H54 (cell line): ENCODE results near the gene COL28A1.
"Not testable (repeated sequence)": the region's sequence is repeated elsewhere in the genome, so short reads cannot be mapped to it uniquely, and the experiment has no call there.

Experiments used
- DNase-seq: peaks from one replicate; pipeline ENCODE4 v3.0.0; 2011; ENCODE audit warnings: low spot score, mixed read lengths; ENCODE audit not compliant: insufficient read length
- FAIRE-seq: peaks from 3 replicates; lab custom pipeline; 2011; peaks lifted over from hg19 to GRCh38; lab: Jason Lieb, UNC
- POLR2A ChIP-seq: IDR thresholded peaks from 2 replicates; pipeline ENCODE4 v1.6.1; 2011; ENCODE audit warnings: low read depth, mild to moderate bottlenecking, low read length

Gene COL28A1

DNA sequence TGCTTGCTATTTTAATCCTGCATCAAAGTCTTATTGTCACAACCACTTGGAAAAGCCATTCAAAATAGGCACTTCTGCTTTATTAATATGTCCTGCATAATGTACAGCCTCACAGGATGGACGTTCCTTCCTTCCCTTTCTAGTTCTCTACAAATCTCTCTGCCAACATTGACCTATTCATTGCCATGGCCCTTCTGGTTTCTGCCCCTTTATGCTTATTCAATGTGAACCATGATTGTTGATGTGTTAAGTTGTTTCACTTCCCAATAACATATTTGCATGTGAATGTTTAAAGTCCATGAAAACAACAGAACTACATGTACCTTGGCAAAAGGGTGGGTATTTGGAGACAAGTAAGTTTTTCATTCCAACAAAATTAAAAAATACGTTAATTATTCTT lies 45.7 kb downstream of the COL28A1 start:
- TF ChIP-seq POLR2A, result no peak
- FAIRE-seq (no peak), DNase-seq (no peak)

DNA sequence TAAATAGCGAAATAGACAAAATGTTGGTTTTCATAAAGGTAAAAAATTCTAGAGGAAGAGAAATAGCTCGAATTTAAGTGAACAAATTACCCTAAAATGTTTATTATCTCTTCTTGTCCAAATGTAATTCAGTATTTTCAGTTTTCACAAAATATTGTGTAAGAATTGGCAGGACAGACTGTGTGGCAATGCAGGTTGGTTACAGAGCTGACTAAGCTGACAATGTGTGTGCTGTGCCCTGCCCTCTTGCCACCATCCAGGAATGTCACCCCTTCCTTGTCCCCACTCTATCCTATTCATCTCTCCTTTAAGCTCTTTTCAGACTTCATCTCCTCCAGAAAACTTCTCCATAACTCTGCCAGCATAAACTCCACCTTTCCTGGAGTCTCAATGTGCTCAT lies 46.1 kb downstream of the COL28A1 start:
- no peak for DNase-seq
- peak; percentile 78 for FAIRE-seq
- no peak for TF ChIP-seq POLR2A

DNA sequence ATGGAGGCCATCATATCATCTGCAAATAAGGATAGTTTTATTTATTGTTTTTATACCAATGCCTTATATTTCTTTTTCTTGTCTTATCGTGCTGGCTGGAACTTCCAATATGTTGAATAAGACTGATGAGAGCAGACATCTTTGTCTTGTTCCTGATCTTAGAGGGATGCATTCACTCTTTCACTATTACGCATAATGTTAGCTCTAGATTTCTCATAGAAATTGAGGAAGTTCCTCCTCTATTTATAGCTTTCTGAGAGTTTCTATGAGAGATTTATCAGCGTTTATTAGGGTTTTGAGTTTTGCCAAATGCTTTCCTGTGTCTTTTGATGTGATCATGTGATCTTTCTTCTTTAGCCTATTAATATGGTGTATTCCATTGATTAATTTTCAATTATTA lies 49.3 kb downstream of the COL28A1 start:
- no peak for DNase-seq
- TF ChIP-seq POLR2A, result no peak
- no peak for FAIRE-seq

DNA sequence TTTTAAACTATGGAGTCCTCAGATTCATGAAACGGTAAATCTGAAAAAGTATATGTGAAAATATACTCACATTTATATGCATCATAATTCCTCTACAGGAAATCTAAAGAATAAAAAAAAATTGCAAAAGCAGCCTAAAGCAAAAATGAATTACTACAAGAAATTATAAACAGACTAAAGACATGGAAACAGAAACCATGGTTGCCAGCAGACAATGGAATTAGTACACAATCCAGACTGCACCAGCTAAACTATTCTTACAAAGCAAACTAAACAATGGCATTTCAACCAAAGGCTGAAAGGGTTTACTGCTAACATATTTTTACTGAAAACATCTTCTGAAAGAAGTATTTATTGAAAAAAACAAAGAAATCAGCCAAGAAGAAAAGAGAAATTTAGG lies 51.6 kb downstream of the COL28A1 start:
- FAIRE-seq, result peak; percentile 91
- TF ChIP-seq POLR2A, result no peak
- DNase-seq, result no peak

DNA sequence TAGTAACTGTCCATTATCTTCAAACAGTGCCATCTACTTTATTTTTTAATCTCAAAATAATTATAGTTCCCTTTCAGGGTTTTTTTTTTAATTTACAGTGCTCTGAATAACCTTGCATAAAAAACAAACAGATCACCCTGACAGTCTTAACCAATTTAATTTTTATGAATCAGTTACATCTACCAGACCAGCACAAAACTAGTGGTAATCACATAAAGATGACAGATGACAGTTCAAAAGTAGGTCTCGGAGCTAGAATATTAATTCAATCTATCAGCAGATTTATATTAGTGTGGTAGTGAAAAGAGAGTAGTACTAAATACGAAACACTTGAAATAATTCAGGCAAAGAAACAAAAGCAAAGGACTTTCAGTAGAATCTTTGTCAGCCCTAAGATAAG lies 53.9 kb downstream of the COL28A1 start:
- TF ChIP-seq POLR2A, result no peak
- FAIRE-seq, result peak; percentile 57
- no peak for DNase-seq

DNA sequence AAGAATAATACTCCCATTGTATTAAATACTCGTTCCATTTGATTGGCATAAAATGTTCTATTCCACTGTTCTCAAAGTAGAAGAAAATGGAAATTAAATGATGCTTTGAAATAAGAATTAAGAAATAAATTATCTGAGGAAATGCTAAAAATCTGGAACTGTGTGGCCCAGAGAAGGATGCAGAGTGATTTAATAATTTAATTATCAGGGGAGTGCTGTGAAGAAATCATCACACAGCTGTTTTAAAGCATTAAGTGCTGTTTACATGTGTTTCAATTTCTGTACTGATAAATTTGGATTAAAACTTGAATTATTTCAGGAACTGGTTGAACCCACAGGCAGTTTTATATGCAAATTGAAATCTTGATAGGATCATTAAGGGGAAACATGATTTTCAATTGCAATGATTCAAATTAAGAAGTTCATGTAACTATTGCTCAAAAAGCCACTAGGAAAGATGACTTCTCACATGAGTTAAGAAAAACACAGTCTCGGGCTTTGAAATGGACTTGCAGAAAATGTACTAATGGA lies 56.3 kb downstream of the COL28A1 start:
- DNase-seq (no peak), FAIRE-seq (peak; percentile 20)
- no peak for TF ChIP-seq POLR2A

DNA sequence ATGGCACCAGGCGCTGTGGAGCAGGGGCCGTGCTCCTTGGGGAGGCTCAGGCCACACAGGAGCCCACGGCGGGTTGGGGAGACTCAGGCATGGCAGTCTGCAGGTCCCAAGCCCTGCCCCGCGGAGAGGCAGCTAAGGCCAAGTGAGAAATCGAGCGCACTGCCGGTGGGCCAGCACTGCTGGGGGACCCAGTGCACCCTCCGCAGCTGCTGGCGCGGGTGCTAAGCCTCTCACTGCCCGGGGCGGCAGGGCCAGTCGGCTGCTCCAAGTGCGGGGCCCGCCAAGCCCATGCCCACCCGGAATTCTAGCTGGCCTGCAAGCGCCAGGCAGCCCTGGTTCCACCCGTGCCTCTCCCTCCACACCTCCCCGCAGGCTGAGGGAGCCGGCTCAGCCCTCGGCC lies 57.1 kb downstream of the COL28A1 start:
- FAIRE-seq, result no peak

DNA sequence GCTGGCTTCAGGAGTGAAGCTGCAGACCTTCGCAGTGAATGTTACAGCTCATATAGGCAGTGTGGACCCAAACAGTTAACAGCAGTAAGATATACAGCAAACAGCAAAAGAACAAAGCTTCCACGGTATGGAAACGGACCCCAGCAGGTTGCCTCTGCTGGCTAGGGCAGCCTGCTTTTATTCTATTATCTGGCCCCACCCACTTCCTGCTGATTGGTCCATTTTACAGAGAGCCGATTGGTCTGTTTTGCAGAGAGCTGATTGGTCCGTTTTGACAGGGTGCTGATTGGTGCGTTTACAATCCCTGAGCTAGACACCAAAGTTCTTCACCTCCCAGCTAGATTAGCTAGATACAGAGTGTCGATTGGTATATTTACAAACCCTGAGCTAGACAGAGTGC lies 58.0 kb downstream of the COL28A1 start:
- not testable (repeated sequence) for DNase-seq, FAIRE-seq

More for the DNA sequence above, 57.1 kb downstream of the COL28A1 start:
- DNase-seq, result no peak
- TF ChIP-seq POLR2A, result no peak

DNA sequence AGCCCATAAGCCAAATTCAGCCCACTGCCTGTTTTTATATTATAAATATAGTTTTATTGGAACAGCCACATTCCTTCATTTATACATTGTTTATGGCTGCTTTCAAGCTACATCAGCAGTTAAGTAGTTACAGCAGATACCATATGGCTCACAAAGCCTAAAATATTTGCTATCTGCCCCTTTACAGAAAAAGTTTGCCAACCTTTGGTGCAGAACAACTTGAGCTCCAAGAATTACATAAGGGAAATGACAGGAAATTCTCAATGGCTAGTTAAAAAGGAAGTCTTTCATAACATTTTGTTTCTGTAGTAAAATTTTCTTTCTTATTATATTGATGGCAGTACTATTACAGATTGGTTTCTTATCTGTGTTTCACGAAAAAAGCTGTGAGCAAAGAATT lies 59.3 kb downstream of the COL28A1 start:
- peak; percentile 11 for FAIRE-seq
- DNase-seq, result no peak
- no peak for TF ChIP-seq POLR2A

DNA sequence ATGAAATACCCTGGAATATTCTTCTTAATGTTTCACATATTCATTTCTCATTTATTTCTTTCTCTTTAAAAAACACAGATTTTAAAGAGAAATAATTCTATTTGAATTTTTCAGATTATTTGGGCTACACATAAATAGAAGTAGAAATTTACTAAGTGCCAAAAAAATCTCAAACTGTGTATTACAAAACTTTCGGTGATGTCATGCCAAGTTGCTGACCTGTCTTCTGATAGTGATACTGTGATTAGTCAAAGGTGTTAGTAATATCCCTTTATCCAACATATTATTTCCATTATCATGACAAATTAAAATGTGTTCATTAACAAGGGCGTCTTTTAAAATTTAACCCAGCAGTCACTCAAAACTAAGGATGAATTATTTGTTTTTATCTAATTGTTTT lies 60.1 kb downstream of the COL28A1 start:
- no peak for DNase-seq
- FAIRE-seq, result peak; percentile 61
- TF ChIP-seq POLR2A, result no peak

DNA sequence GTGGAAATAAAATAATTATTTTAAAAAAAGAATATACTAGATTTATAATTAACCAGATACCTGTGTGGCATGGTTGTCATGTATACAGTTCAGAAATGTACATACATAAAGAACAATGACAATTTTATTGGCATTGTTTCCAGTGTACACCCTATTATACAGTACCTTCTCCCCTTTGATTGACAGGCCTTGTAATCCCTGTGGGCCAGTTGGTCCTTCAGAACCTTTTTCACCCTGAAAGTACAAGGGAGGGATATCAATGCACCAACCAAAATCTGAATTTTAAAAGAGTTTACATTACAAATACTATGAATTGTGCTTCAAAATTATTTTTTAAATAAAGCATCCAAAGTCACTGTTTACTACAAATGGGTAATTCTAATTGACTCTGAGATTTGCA lies 61.2 kb downstream of the COL28A1 start:
- TF ChIP-seq POLR2A, result no peak
- DNase-seq, result no peak
- no peak for FAIRE-seq

DNA sequence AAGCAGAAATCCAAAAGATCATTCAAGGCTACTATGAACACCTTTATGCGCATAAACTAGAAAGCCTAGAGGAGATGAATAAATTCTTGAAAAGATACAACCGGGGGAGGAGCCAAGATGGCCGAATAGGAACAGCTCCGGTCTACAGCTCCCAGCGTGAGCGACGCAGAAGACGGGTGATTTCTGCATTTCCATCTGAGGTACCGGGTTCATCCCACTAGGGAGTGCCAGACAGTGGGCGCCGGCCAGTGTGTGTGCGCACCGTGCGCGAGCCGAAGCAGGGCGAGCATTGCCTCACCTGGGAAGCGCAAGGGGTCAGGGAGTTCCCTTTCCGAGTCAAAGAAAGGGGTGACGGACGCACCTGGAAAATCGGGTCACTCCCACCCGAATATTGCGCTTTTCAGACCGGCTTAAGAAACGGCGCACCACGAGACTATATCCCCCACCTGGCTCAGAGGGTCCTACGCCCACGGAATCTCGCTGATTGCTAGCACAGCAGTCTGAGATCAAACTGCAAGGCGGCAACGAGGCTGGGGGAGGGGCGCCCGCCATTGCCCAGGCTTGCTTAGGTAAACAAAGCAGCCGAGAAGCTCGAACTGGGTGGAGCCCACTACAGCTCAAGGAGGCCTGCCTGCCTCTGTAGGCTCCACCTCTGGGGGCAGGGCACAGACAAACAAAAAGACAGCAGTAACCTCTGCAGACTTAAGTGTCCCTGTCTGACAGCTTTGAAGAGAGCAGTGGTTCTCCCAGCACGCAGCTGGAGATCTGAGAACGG lies 70.5 kb downstream of the COL28A1 start:
- DNase-seq, FAIRE-seq: not testable (repeated sequence)

DNA sequence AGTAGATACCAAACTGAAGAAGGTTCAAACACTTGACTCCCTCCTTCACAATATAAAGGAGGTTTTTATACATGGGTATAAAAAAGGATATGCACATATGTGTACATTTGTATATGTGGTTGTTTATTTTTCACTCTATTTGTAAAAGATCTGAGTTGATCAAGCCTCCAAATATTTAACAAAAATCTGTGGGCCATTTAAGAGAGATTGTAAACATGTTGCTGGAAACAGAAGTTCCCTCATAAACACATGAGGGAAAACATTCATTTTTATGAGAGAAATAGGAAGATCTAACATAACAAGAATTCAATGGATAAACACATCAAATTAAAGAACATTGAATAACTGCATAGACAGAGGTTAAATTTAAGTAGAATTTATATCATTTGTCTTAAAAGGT lies 81.7 kb downstream of the COL28A1 start:
- peak; percentile 62 for FAIRE-seq
- no peak for DNase-seq
- TF ChIP-seq POLR2A, result no peak

DNA sequence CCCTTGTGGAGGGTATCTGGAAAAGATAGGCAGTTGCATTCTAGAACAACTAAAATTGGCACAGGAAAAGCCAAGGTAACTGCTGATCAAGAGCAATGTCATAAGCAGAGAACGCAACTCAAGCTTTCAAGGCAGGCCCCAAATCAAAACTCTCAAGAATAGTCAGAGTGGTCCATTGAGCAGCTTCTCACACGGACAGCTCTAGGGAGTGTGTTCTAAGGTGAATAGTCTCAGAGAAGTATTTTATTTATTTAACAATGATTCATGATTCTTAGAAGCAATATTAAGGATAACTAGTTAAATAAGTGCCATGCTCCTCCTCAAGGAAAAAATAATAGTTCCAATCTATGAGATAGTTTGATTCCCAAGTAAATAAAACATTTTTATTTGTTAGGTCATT lies 83.0 kb downstream of the COL28A1 start:
- DNase-seq (no peak), FAIRE-seq (no peak)
- TF ChIP-seq POLR2A, result no peak

DNA sequence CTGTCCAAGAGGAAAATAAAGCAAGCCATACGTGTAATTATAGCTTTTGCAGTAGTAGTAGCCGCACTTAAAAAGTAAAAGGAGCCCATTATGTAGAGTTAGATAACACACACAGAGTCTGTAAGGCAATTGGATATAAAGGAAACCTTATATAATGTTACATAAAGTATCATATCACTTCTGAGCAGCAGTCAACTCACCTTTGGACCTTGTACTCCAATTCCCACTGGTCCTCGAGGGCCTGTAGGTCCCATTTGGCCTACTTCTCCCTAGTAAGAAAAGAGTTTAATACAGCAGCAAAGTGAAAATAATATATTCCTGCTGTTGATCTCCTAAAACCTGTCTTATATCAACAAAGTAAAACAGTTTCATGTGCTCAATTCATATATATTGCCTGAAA lies 83.6 kb downstream of the COL28A1 start:
- FAIRE-seq (no peak), DNase-seq (no peak)
- no peak for TF ChIP-seq POLR2A
